Stimulated activated CD4-positive, alpha-beta T cell treated with anti-CD3 and anti-CD28 coated beads, Interleukin-1b, Interleukin-23, amount 100 ng/mL, for 4 hours (primary cell): ENCODE data around the gene CD101.

Experiments used
- DNase-seq, 2 donors: peaks; one replicate each; pipeline ENCODE4 v3.0.0-alpha.2; 2020; ENCODE audit warnings: low read depth in 2 of 2

CD101 gene

DNA sequence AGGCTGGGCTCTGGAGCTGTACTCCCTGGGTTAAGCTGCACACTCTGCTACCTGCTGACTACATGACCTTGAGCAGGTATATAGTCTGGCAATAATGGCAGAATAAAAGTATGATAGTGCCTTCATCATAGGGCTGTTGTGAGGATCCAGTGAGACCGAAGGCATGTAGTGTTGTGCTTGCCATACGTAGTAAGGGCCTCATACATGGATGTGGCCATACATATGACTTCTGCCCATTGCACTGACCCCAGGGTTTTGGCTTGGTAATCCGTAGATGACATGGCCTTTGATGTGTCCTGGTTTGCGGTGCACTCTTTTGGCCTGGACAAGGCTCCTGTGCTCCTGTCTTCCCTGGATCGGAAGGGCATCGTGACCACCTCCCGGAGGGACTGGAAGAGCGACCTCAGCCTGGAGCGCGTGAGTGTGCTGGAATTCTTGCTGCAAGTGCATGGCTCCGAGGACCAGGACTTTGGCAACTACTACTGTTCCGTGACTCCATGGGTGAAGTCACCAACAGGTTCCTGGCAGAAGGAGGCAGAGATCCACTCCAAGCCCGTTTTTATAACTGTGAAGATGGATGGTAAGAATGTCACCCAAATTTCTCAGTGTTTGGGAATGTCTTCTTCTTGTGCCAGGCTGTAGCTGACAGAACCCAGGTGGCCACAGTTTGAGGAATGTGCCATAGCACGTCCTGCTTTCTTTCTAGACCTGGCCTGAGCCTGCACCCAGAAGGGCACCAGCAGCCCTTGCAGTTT lies 17.0 kb upstream of the CD101 start:
- no peak for DNase-seq

DNA sequence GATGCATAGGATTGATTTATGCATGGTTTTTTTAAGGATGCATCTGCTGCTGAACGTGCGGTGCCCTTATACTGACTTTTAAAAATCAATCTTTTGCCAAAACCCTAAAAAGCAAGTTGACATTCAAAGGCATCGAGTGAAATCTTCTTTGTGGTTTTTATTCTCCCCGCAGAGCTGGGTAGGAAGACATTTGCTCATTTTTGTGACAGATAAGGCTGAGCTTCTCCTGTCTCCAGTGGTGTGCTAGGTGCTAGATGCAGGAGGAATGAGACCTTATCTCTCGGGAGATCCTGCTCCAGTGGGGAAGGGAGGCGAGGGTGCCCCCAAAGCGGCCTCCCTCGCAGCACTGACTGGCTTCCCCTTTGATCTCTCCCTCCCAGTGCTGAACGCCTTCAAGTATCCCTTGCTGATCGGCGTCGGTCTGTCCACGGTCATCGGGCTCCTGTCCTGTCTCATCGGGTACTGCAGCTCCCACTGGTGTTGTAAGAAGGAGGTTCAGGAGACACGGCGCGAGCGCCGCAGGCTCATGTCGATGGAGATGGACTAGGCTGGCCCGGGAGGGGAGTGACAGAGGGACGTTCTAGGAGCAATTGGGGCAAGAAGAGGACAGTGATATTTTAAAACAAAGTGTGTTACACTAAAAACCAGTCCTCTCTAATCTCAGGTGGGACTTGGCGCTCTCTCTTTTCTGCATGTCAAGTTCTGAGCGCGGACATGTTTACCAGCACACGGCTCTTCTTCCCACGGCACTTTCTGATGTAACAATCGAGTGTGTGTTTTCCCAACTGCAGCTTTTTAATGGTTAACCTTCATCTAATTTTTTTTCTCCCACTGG lies 14.9 kb upstream of the CD101 start:
- DNase-seq: peak; percentile 26 to 38

DNA sequence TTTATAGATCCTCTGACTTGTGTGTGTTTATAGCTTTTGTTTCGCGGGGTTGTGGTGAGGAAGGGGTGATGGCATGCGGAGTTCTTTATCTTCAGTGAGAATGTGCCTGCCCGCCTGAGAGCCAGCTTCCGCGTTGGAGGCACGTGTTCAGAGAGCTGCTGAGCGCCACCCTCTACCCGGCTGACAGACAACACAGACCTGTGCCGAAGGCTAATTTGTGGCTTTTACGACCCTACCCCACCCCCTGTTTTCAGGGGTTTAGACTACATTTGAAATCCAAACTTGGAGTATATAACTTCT lies 14.4 kb upstream of the CD101 start:
- peak; percentile 62 to 72 for DNase-seq

DNA sequence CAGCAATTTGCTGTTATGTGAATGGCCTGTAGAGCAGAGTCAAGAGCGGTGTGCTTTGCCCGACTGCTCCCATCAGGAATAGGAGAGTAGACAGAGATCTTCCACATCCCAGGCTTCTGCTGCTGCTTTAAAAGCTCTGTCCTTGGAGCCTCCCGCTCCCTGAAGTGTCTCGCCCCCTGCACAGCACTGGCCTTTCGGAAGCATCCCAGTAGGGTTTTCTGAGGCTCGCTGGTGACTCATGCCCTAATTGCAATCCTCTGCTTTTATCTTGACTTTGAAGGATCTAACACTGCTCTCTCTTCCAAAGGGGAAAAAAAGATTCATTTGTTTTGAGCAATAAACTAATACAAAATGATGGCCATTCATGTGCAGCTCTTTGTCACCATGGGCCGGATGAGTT lies 13.3 kb upstream of the CD101 start:
- DNase-seq: no peak

DNA sequence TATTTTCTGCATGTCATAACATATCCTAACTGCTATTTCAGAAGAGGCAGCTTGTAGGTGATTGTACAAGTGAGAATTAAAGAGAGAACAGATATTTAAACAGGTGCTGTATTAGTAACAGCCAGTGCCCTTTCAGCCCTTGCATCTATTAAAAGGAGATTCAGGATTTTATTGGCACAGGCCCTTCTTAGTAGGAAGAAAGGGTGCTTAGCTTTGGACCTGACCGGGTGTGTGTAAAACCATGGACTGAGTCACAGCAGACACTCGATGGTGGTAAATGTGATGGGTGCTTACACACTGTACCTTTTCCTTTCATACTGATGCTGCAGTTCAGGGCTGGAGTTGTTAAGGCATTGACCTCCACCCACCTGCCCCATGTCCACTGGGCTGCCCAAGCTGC lies 12.7 kb upstream of the CD101 start:
- DNase-seq: no peak

DNA sequence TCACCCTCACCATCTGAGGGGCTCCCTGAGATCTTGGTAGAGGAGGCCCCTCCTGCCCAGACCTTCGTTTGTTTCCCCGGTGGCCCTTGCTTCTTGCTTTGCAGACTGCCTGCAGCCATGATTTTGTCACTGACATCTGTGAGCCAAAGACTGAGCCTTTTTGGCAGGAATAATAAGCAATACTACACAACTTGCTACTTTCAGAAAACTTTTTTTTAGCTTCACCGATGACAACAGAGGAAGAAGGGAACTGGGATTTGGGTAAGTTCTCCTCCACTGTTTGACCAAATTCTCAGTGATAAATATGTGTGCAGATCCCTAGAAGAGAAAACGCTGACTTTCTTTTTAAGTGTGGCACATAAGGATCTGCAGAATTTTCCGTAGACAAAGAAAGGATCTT lies 11.7 kb upstream of the CD101 start:
- no peak for DNase-seq

DNA sequence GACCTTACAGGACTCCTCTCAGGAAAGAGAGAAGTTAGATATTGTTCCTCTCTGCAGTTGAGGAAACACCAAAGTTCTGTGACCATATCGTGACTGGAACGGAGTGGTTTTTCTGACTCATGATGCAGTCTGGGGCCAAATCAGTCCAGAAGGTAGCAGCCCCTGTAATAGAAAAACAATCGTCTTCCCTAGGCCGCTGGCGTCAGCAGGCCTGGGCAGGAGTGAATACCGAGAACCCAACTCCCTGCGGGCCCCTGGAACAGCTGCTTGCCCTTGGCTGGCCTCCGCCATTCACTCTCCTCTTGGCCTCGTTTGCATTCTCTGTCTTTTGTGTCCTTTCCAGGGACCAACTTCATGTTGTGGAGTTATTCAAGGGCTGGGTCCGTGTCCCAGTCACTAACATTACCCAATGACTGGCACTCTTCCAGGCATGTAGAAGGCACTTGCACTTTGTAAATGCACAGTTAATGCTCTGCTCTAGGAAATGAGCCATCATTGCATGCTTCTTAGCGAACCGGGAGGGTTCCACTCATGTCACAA lies 10.9 kb upstream of the CD101 start:
- DNase-seq: no peak

DNA sequence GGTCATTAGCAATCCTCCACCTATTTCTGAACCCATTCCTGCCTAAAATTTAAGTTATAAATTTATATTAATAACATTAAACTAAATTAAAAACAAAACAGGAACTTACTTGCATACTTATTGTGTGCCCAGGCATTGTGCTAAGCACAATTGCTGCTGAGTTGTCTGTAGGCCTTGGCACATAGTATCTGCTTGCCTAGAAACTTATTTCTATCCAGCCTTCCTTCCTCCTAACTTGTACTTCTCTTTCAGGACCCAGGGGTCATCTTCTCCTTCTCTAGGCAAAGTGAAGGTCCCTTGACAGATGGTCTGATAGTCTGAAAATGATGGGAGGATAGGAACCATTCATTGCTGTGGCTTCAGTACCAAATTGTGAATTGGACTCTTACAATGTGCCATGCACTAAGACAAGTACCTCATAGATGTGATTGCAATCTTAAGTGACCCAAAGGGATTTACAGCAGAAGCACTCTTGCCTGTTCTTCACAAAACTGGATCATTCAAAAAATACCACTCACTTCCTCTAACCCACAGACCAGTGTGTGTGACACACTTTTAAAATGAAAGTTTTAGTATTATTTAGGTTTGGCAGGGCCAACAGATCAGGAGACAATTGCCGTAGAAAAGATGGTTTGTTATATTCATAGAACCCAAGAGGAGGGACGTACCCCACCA lies 10.3 kb upstream of the CD101 start:
- DNase-seq: no peak

DNA sequence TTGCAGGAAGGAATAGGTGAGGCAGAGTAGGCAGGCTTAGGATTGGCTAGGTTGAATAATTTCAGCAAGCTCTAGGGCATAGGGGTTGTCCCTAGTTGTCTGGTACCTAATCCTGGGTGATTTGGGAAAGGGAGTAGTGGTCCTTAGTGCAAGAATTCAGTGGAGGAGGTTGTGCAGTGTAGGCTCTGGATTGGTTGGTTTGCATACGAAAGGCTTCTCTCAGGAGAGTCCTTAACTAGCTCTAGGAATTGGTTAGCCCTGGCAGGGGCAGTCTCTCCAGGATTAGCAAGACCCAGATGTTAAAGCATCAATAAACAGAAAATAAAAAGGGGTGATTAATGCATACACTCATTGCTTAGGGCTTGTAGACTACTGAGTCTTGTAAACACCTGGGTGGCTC lies 9.6 kb upstream of the CD101 start:
- no peak for DNase-seq

DNA sequence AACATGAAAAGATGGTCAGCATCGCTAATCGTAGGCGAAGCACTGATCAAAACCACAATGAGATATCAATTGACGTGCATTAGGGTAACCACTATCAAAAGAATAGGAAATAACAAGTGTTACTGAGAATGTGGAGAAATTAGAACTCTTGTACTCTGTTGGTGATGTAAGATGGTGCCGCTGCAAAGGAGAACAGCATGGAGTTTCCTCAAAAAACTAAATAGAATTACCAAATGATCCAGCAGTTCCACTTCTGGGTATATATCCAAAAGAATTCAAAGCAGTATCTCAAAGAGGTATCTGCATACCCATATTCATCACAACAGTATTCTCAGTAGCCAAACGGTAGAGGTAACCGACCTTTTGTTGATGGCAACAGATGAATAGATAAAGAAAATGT lies 8.3 kb upstream of the CD101 start:
- no peak for DNase-seq

DNA sequence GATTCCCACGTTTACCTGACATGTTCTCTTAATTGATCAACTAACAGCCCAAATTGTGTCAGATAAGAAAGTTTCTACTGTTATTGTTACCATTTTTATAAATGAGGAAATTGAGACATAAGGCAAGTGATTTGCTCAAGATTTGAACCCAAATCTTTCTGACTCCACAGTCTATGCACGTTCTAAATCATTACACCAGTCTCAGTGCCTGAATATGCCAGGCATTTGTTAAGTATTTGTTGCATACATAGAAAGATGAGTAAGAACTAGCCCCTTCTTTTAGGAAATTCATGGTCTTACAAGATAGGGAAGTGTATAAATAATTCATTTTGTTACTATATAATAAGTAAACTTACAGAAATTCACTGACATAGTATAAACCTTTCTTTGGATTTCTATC lies 7.1 kb upstream of the CD101 start:
- no peak for DNase-seq

DNA sequence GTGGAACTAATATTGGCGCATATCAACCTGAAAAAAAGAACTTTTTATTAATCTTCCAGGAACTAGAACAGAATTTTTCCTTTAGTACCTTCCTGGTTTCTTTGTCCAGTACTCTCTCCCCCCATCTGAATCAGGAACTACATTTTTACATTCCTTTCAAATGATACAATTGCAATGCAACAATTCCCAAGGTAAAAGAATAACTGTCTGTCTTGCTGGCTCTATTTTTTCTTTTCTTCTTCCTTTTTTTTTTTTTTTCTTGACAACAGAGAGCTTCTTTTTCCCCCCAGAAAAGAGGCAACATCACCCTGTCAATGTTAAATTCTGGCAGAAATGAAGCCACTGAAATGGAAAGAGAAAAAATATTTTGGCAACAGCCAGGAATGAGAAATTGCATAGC lies 4.5 kb upstream of the CD101 start:
- no peak for DNase-seq

DNA sequence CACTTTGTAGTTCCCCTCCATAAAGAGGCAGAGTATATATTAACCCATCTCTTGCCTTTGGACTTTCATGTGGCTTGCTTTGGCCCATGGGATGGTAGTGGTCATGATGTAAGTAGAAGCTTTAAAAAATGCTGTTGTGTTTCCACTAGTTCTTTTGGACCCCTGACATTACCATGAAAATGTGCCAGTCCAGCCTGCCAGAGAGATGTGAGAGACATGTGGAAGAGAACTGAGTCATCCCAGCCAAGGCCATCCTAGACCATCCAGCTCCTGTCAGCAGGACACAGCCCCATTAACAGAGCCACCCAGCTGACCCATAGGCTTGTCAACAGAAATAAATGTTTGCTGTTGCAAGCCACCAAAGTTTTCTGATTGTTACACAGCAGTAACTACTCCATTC lies 3.9 kb upstream of the CD101 start:
- DNase-seq: no peak

DNA sequence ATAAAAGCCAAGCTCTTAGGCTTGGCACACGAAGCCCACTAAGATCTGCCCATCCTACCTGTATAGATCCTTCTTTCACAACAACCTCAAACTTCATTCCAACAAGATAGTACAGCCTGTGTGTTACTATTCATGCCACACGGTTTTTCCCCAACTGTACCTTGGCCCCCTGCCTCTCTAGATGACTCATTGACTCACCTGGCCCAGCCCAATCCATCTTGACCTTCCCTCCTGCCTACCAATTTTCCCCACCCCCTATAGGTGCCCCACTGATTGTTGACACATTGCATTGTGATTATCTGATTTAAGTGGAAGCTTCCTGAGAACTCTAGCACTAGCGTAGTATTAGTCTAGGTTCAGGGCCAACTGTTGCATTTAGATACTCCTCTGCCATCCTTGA lies 2.0 kb upstream of the CD101 start:
- DNase-seq: no peak

DNA sequence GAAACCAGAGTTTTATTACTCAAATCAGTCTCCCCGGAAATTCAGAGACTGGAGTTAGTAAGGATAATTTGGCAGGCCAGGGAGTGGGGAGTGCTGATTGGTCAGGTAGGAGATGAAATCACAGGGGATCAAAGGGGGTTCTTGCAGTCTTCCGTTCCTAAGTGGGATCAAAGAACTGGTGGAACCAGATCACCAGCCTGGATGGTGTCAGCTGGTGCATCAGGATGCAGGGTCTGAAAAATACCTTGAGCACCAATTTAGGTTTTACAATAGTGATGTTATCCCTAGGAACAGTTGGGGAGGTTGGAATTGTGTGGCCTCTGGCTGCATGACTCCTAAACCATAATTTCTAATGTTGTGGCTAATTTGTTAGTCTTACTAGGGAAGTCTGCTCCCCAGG lies 1.4 kb upstream of the CD101 start:
- no peak for DNase-seq

DNA sequence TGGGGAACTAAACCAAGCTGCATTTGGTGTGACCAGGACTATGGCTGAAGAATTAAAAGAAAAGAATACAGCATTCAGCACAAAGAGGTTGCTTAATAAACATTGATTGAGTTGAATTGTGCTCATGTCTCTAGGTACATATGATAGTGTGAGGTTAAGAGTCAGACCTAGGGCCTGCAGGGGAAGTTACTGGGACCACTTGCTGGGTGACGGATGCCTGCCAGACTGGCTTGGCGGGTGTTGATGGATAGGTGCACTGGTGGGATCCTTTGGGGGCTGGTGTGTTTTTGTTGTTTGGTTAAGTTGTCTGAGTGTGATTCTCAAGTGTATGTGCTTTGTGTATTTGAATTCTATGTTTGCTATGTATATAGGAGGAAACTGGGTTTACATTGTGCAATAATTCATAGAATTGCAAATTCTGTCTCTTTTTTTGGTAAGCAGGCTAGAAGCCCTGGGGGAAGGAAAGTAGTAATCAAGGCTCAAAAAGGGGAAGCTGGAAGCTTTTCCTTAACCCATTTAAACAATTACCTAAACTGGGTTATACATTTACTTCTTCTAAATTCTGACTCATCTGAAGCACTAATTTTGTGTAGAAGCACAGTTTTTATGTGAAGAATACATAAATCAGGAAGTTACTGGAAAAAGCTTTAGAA lies 1.8 kb downstream of the CD101 start:
- DNase-seq: no peak

DNA sequence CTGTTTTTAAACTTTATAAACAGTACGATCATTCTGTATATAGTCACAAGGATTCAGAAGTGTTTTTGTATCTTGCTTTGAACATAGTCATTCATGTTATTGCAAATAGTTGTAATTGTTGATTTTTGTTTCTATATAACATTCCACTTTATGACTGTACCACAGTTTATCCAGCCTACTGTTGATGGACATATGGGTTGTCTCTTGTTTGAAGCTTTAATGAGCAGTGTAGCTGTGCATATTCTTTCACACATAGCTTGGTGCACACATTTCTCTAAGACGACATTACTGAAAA lies 6.1 kb downstream of the CD101 start:
- no peak for DNase-seq

DNA sequence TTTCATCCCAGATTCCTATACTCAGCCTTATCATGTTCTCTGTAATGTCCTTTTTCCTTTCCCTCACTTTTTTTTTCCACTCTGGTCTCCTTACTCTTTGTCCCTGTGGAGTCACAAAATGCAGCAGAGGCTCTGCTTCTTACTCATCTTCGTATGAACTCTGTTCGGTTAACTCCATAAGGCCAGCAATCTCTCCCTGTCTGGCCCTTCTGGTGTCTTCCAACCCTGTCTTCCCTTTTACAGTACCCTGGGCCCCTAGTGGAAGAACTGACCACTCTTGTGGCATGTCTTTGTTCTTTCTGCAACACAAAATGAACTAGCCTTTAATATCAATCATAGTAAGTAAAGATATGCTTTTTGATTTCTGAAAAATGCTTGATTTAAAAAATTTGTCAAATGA lies 7.1 kb downstream of the CD101 start:
- no peak for DNase-seq

DNA sequence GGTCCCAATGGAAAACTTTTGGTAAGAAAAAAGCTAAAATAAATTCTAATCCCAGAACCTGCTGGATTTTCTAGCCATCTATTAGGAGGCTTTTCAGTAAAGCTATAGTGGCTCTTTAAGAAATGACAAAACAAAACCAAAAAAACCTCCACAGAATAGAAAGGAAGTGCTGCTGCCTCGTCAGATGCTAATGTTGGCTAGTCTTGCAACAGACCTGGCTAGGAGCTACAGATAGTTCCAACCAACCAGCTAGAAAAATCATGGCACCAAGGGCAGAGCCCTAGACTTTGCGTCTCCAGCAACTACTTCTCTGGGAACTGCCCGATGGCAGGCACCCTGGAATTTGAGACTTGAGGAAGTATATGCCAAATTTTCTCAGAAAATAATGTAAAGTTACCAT lies 7.6 kb downstream of the CD101 start:
- no peak for DNase-seq

DNA sequence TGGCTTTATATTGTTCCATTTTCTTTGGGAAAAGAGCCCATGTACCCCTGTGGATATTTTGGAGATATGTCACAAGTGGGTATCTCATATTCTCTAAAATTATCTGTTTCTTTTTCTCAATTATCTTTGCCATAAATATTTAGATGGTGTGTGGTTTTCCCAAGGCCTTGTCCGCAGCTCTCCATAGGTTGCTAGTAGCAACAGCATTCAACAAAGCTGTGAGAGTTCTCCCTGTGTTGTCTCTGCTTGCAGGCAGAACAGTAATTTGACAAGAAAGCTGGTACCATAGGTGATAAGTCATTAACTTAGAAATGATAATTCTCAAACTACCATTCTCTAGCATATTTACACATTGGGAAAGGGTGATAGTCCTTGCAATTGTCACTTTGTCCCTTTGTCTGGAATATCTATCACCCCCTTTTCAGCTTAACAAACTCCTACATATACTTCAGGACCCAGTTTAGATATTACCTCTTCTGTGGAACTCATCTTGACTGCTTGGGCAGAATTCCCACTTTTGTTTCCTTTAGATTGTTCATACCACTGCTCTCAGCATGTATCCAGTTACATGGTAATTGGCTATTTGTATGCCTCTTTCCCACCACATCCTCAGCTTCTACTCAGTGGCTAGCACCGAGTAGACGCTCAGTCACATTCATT lies 8.9 kb downstream of the CD101 start:
- DNase-seq: no peak

DNA sequence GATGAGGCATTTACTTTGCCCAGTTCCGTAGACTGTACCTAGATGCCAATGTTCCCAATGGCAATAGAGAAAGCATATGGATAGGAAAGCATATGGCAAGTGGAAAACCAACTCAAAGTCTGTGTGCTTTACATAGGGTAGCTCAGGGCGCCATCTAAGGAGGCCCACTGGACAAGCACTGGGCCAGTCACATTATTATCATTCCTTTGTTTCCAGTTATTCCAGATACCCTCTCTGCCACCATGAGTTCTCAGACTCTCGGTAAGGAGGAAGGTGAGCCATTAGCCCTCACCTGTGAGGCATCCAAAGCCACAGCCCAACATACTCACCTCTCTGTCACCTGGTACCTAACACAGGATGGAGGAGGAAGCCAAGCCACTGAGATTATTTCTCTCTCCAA lies 9.8 kb downstream of the CD101 start:
- DNase-seq: no peak

DNA sequence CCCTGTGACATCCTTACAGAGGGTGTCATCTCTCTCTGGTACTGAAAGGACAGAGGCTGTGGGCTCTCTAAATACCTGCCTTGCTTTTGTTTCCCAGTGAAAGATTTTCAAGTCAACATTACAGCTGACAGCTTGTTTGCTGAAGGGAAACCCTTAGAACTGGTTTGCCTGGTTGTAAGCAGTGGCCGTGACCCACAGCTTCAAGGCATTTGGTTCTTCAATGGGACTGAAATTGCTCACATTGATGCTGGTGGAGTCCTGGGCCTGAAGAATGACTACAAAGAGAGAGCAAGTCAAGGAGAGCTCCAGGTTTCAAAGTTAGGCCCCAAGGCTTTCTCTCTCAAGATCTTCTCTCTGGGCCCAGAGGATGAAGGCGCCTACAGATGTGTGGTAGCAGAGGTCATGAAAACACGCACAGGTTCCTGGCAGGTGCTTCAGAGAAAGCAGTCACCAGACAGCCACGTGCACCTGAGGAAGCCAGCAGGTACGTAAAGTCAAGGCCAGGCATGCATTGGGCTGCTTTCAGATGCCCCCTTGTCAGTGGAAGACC lies 11.8 kb downstream of the CD101 start:
- no peak for DNase-seq
